Adrenal gland (tissue), 12 donors: Measurements from ENCODE around the gene DOCK3. TPM values are rescaled to one million over a fixed set of nuclear protein-coding genes. Genes with fewer than 3 reads are reported as not detected.

ENCODE experiments used
- DNase-seq, 7 donors: peaks; one replicate each; pipeline ENCODE4 v3.0.0-alpha.2; 2019 to 2020
- H3K27ac ChIP-seq, 5 donors: fragments of 200-600 bp; sonication (generic) in 4 of 5; 1 replicate in 3 of 5; 2 replicates in 2 of 5; pipeline versions ENCODE4 v1.5.1 to v1.8.0; 2016 to 2020; ENCODE audit warnings: mild to moderate bottlenecking in 1 of 5
- H3K27me3 ChIP-seq: fragments of 200-600 bp; 2 replicates; pipeline ENCODE4 v1.8.0; 2021
- H3K36me3 ChIP-seq, 2 donors: fragments of 200-600 bp; replicated peaks in 1 of 2; 1 replicate in 1 of 2; 2 replicates in 1 of 2; pipeline versions ENCODE4 v1.5.1 to v1.8.0; 2018 to 2022
- H3K4me1 ChIP-seq, 2 donors: fragments of 200-600 bp; replicated peaks in 1 of 2; 1 replicate in 1 of 2; 2 replicates in 1 of 2; pipeline versions ENCODE4 v1.5.1 to v1.8.0; 2018 to 2021
- H3K4me3 ChIP-seq, 4 donors: fragments of 200-600 bp; sonication (generic) in 3 of 4; one replicate each; pipeline ENCODE4 v1.5.1; 2016 to 2018
- H3K9me3 ChIP-seq, 3 donors: fragments of 200-600 bp; sonication (generic) in 1 of 3; replicated peaks in 1 of 3; 1 replicate in 2 of 3; 2 replicates in 1 of 3; pipeline versions ENCODE4 v1.5.1 to v1.8.0; 2016 to 2021
- CTCF ChIP-seq, 6 experiments: fragments of 450-650 bp in 4 of 6; fragments of 200-600 bp in 2 of 6; sonication (generic) in 1 of 6; IDR thresholded peaks; 1 replicate in 5 of 6; 2 replicates in 1 of 6; pipeline versions ENCODE4 v1.5.1 to v1.8.0; 2016 to 2021; ENCODE audit warnings: antibody characterized with exemption in 6 of 6, mild to moderate bottlenecking in 2 of 6, moderate library complexity in 1 of 6
- POLR2A ChIP-seq, 2 donors: fragments of 450-650 bp; IDR thresholded peaks; one replicate each; pipeline ENCODE4 v1.6.1; 2017; ENCODE audit warnings: antibody characterized with exemption in 2 of 2, mild to moderate bottlenecking in 2 of 2, moderate library complexity in 1 of 2
- WGBS, 4 donors: extraction: QIAGEN DNeasy Blood & Tissue Kit in 2 of 4; methylation state at CpG; one replicate each; pipeline versions ENCODE4 v1.1.5 to v1.1.7; 2013 to 2017; 5-methylcytosine and 5-hydroxymethylcytosine counted together
- intact Hi-C, 2 donors: fragments of 100-400 bp; cut with DNase I; formaldehyde crosslinking; loops; one replicate each; pipeline versions ENCODE4 v1.14.1 to v1.15.0; 2022 to 2023
- polyA plus RNA-seq, 3 donors: library from polyadenylated mRNA; stranded (reverse); fragments of 200-250 nt in 2 of 3; fragments of 350-450 nt in 1 of 3; fragmentation: Illumina TruSeq in 1 of 3; extraction: RNeasy Lipid Tissue Mini Kit (QIAGEN cat#74804) in 1 of 3; gene quantifications; one replicate each; pipeline ENCODE4 v1.2.3, GENCODE V29; 2013 to 2014
- total RNA-seq, 9 donors: library from RNA; depleted of rRNA in 4 of 9; stranded (reverse); fragments of >200 nt in 4 of 9; fragments of 120-200 nt in 1 of 9; fragmentation: NEBNext Ultra II Directional in 1 of 9; extraction: Animal tissue kit (Norgen Biotek cat#: 25700) in 1 of 9; gene quantifications; one replicate each; pipeline versions ENCODE4 v1.1.0 to v1.2.4, GENCODE V29; 2013 to 2023
- donor health status: healthy with polysubstance abuse.
- donor health status: Bipolar disorder and iron deficiency.
- donor health status: DM: yes; HTN: yes; CAD: no.
- donor health status: DM: no; HTN: no; CAD: no.
- donor health status: DM: no; HTN: no; CAD: no.
- donor health status: DM: yes; HTN: yes; CAD: no.

The DOCK3 gene
- total and polyA plus RNA-seq, 12 donors, result 0.72 to 8.6 (median 2.9) TPM

GRCh38 chr3:51394541-51394940, 719.8 kb downstream of the DOCK3 start:
- no peak for TF ChIP-seq CTCF (IDR thresholded peaks at IDR 0.05)
- TF ChIP-seq POLR2A (IDR thresholded peaks at IDR 0.05), result no peak
- Histone ChIP-seq H3K27me3 (no peaks in the 10 kb centered on the region), H3K9me3 (no peaks in the 10 kb centered on the region), H3K4me3 (no peak overlapping the region), H3K4me1 (peaks cover 14 to 53% of the 10 kb centered on the region in 2 donors), H3K27ac (no peak overlapping the region), H3K36me3 (peaks cover 0 to 61% of the 10 kb centered on the region in 2 donors)
- intact Hi-C loops, result loop anchor here in 1 of 2 donors (10.0 kb wide), 2 partner anchors 100 to 280 kb away; partner anchors contain the start of gene TEX264
- WGBS, 4 donors, result 91 to 93% (median 91%) methylated on average over 4 to 5 of the region's 5 CpGs
- peak in 1 of 7 donors; percentile 53 for DNase-seq

- no peak overlapping the region for H3K4me3 ChIP-seq
- no peak overlapping the region for H3K27ac ChIP-seq
- H3K27me3 ChIP-seq, result no peaks in the 10 kb centered on the region
- intact Hi-C loops, result loop anchor here in 1 of 2 donors (10.0 kb wide), 2 partner anchors 99 to 279 kb away; partner anchors contain the start of gene TEX264
- H3K36me3 ChIP-seq, result peaks cover 0 to 61% of the 10 kb centered on the region in 2 donors
- TF ChIP-seq POLR2A (IDR thresholded peaks at IDR 0.05) (no peak), CTCF (IDR thresholded peaks at IDR 0.05) (no peak)
- 81 to 94% (median 86%) methylated on average over 10 to 12 of the region's 12 CpGs for WGBS, 4 donors
- peaks cover 12 to 45% of the 10 kb centered on the region in 2 donors for H3K4me1 ChIP-seq
- no peaks in the 10 kb centered on the region for H3K9me3 ChIP-seq
- DNase-seq, result peak in 1 of 7 donors; percentile 52
Observed at GRCh38 chr3:51395493-51396213, 720.9 kb downstream of the DOCK3 start.

- intact Hi-C loops, result loop anchor here in 1 of 2 donors (10.0 kb wide), 2 partner anchors 98 to 278 kb away; partner anchors contain the start of gene TEX264
- TF ChIP-seq CTCF (IDR thresholded peaks at IDR 0.05) (no peak), POLR2A (IDR thresholded peaks at IDR 0.05) (no peak)
- Histone ChIP-seq H3K27ac (peak overlapping the region in 1 of 5 donors; percentile 26), H3K27me3 (no peaks in the 10 kb centered on the region), H3K4me3 (no peak overlapping the region), H3K9me3 (no peaks in the 10 kb centered on the region), H3K36me3 (peaks cover 0 to 61% of the 10 kb centered on the region in 2 donors), H3K4me1 (peaks cover 10 to 43% of the 10 kb centered on the region in 2 donors)
- WGBS, 4 donors, result 88 to 100% (median 95%) methylated on average over 1 of the region's 1 CpG
- DNase-seq, result peak in 1 of 7 donors; percentile 46
Observed at GRCh38 chr3:51396401-51396800, 721.7 kb downstream of the DOCK3 start.

- TF ChIP-seq CTCF (IDR thresholded peaks at IDR 0.05) (no peak), POLR2A (IDR thresholded peaks at IDR 0.05) (no peak)
- no peak overlapping the region for H3K4me3 ChIP-seq
- peaks cover 3 to 35% of the 10 kb centered on the region in 2 donors for H3K4me1 ChIP-seq
- intact Hi-C loops, result loop anchor here in 1 of 2 donors (10.0 kb wide), 2 partner anchors 97 to 277 kb away; partner anchors contain the start of gene TEX264
- no peak overlapping the region for H3K27ac ChIP-seq
- H3K27me3 ChIP-seq, result no peaks in the 10 kb centered on the region
- peaks cover 0 to 59% of the 10 kb centered on the region in 2 donors for H3K36me3 ChIP-seq
- DNase-seq, result peak in 1 of 7 donors; percentile 34
- WGBS, 4 donors, result 64 to 88% (median 78%) methylated on average over 3 to 5 of the region's 5 CpGs
- no peaks in the 10 kb centered on the region for H3K9me3 ChIP-seq
Observed at GRCh38 chr3:51397392-51397791, 722.7 kb downstream of the DOCK3 start.
